ENCODE data around the gene SLC28A2.
"Not testable (repeated sequence)": the region's sequence is repeated elsewhere in the genome, so short reads cannot be mapped to it uniquely, and the experiment has no call there.

SLC28A2 gene

GRCh38 chr15:45262906-45263461 lies 10.9 kb downstream of the SLC28A2 start:
- DNase-seq: no peak

DNA sequence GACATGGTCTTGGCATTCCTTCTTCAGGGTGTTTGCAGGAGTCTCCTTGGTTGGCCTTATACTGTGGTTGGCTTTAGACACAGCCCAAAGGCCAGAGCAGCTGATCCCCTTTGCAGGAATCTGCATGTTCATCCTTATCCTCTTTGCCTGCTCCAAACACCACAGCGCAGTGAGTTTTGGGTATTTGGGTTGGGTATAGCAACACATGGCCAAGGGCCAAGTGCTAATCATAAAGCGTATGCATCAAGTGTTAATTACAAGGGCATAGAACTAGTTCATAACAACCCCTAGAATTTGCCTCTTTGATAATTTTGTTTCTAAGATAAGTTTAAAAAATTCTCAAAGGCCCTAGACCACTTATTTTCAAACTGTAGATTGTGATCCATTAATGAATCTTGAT lies 11.8 kb downstream of the SLC28A2 start:
- DNase-seq: no peak

GRCh38 chr15:45265506-45265905 lies 13.5 kb downstream of the SLC28A2 start:
- DNase-seq: no peak

DNA sequence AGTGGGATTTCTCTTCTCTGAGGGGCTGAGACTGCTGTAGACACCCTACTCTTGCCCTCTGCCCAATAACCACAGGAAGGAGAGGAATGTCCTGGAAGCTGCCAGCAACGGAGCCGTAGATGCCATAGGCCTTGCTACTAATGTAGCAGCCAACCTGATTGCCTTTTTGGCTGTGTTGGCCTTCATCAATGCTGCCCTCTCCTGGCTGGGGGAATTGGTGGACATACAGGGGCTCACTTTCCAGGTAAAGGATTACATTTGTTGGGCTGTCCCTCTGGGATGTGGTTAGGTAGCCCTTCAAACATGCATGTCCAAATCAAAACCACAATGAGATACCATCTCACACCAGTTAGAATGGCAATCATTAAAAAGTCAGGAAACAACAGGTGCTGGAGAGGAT lies 16.1 kb downstream of the SLC28A2 start:
- no peak for DNase-seq

DNA sequence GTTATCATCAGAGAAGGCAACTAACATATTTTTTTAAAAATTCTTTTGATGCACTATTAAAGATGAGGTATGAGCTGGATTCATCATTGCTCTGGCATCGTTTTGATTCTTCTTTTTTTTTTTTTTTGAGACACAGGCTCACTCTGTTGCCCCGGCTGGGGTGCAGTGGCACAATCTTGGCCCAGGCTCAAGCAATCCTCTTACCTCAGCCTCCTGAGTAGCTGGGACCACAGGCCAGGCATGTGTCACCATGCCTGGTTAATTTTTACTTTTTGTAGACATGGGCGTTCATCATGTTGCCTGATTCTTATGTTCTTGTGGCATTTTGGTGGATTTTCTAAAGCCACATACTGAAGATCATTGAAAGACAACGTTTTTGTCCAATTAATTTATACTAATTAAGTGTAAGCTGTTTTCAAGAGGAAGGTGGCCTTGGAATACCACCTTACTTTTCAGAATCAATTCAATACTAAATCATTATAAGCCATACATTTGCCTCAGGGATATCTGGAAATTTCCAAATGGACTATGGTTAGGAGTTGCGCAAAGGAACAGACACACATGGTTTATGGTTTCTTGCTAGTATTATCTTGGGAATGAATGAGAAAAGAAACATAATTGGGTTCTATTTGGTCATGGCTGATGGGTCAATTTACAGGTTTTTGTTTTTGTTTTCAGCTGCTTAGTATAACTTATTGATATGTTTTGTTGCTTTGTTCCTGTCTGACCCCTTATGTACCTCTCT lies 22.8 kb downstream of the SLC28A2 start:
- no peak for DNase-seq

GRCh38 chr15:45276831-45277230 lies 24.8 kb downstream of the SLC28A2 start:
- peak; percentile 36 for DNase-seq

- DNase-seq: peak; percentile 97
These were observed 27.1 kb downstream of the SLC28A2 start for GRCh38 chr15:45279024-45279698.

- DNase-seq: no peak
These were observed 33.4 kb downstream of the SLC28A2 start for GRCh38 chr15:45285413-45285812.

DNA sequence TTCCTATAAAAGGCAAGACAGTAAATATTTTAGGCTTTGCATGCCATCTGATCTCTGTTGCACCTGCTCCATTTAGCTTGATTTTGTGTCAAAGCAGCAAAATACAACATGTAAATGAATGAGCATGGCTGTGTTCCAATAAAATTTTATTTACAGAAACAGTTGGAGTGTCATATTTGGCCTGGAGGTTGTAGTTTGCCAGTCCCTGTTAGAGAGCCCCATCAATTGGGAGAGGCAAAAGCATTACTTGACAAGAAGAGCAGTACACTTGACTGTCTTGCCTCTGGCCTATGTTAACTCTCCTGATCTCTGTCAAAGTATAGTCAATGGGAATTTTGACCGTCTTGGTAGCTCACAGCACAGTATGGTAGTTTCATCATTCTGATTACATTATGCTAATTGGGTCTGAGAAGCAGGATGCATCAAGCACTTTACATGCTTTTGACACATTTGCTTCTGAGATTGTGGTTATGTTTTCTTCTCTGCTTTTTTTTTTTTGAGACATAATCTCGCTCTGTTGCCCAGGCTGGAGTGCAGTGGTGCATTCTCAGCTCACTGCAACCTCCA lies 35.4 kb downstream of the SLC28A2 start:
- DNase-seq: peak; percentile 42

- no peak for DNase-seq
These were observed 36.9 kb downstream of the SLC28A2 start for GRCh38 chr15:45288947-45289346.

DNA sequence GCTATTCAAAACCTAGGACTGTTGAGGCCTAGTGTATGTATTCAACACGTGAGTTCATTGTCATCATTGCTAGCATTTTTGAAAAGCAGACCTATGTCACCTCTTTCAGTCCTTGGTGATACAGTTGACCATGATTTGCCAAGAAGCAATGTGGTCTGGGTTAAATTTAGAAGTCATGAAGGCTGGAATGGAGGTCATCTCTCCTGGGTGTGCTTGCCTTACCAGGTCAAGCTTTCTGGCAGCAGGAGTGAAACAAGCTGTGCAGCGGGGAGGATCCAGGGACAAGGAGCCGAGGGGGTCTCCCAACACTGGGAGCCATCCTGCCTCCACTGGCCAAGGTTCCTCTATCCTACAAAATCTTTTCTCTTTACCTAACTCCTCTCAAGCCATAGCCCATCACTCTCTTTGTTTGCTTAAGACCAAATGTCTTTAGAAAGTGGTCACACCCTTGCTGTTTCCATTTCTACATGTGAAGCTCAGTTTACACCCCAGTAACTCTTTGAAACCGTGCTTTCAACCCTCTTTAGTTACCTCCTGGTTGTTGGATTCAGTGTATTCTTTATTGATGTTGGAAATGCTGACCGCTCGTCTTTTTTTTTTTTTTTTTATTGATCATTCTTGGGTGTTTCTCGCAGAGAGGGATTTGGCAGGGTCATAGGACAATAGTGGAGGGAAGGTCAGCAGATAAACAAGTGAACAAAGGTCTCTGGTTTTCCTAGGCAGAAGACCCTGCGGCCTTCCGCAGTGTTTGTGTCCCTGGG lies 40.0 kb downstream of the SLC28A2 start:
- no peak for DNase-seq

GRCh38 chr15:45293326-45293725 lies 41.3 kb downstream of the SLC28A2 start:
- not testable (repeated sequence) for DNase-seq

GRCh38 chr15:45298964-45299378 lies 46.9 kb downstream of the SLC28A2 start:
- not testable (repeated sequence) for DNase-seq

- DNase-seq: no peak
These were observed 52.7 kb downstream of the SLC28A2 start for GRCh38 chr15:45304711-45305110.

DNA sequence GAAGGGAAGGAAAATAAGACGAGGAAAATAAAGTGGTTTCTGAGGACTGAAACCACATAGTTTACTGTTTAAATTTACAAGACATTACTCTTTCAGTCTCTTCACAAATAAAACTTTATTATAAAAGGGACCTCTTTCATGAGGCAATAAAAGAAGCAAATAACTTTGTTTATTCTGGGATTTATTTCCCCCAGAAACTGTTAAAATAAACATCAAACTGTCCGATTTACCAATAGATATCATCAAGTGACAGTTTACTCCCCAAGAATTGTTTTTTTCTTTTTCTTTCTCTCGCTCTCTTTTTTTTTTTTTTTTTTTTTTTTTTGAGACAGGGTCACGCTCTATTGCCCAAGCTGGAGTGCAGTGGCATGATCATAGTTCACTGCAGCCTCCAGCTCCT lies 54.1 kb downstream of the SLC28A2 start:
- no peak for DNase-seq

GRCh38 chr15:45307230-45307924 lies 55.3 kb downstream of the SLC28A2 start:
- DNase-seq: peak; percentile 16

DNA sequence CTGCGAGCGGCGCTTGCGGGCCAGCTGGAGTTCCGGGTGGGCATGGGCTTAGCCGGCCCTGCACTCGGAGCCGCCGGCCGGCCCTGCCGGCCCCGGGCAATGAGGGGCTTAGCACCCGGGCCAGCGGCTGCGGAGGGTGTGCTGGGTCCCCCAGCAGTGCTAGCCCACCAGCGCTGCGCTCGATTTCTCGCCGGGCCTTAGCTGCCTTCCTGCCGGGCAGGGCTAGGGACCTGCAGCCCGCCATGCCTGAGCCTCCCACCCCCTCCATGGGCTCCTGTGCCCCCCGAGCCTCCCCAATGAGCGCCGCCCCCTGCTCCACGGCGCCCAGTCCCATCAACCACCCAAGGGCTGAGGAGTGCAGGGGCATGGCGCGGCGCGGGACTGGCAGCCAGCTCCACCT lies 62.1 kb downstream of the SLC28A2 start:
- not testable (repeated sequence) for DNase-seq

- no peak for DNase-seq
These were observed 62.9 kb downstream of the SLC28A2 start for GRCh38 chr15:45314960-45315359.

- no peak for DNase-seq
These were observed 67.6 kb downstream of the SLC28A2 start for GRCh38 chr15:45319472-45320214.

DNA sequence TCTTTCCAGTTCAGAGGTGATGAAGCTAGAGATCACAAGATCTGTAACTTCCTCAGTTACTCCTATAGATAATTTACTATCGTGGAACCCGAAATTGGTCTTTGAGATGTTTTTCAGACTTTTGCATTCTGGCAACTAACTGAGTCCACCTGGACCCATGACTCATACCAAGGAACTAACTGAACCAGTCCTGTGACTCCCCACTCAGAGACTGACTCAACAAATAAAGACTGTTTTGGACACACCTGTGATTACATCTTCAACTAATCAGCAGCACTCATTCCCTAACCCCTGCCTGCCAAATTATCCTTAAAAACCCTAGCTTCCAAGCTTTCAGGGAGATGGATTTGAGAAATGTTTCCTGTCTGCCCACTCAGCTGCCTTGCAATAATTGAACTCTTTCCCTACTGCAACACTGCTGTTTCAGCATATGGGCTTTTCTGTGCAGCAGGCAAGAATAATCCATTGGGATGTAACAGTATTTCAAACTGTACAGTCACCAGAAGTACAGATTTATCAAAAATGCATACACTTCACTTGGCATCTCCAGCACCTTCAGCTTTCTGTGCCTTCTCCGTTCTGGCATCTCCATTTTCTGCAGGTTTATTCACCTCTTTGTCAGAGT lies 68.7 kb downstream of the SLC28A2 start:
- no peak for DNase-seq

DNA sequence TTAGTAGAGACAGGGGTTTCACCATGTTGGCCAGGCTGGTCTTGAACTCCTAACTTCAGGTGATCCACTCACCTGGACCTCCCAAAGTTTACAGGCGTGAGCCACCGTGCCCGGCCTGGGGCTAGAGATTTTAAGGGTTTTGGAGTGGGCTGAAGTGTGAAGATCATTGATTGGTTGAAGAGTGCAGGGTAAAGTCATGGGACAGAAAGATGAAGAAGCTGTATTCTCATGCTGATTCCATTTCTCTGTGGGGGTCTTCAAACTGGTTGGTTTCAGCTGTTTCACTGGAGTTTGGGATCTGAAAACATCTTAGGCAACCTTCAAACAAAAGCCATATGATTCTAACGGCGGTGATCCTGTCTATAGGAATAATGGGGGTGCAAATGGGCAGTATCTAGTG lies 74.2 kb downstream of the SLC28A2 start:
- no peak for DNase-seq
